GM19463 (cell line): ENCODE results near the gene TBC1D3B.
"Not testable (repeated sequence)": the region's sequence is repeated elsewhere in the genome, so short reads cannot be mapped to it uniquely, and the experiment has no call there.

Experiments used
- ATAC-seq: cut with Tn5 transposase; IDR thresholded peaks from one replicate; pipeline ENCODE4 v1.9.1; 2021; ENCODE audit warnings: mild to moderate bottlenecking, moderate library complexity; ENCODE audit not compliant: unreplicated experiment

TBC1D3B gene

GRCh38 chr17:36182176-36183000 lies 6.0 kb upstream of the TBC1D3B start:
- ATAC-seq, result no peak

- ATAC-seq, result not testable (repeated sequence)
Measured at GRCh38 chr17:36181446-36182175, 5.2 kb upstream of the TBC1D3B start.

- ATAC-seq, result not testable (repeated sequence)
Measured at GRCh38 chr17:36168836-36169235, 7.6 kb downstream of the TBC1D3B start.

GRCh38 chr17:36153895-36154610 lies 22.4 kb downstream of the TBC1D3B start:
- no peak for ATAC-seq

- ATAC-seq, result no peak
Measured at GRCh38 chr17:36152639-36153120, 23.8 kb downstream of the TBC1D3B start.

GRCh38 chr17:36151891-36152638 lies 24.4 kb downstream of the TBC1D3B start:
- no peak for ATAC-seq

GRCh38 chr17:36149296-36149820 lies 27.1 kb downstream of the TBC1D3B start:
- ATAC-seq, result peak; percentile 19

- ATAC-seq, result peak; percentile 74
Measured at GRCh38 chr17:36148559-36149295, 27.7 kb downstream of the TBC1D3B start.

- no peak for ATAC-seq
Measured at GRCh38 chr17:36147601-36148000, 28.8 kb downstream of the TBC1D3B start.

- ATAC-seq, result no peak
Measured at GRCh38 chr17:36144981-36145729, 31.3 kb downstream of the TBC1D3B start.

- no peak for ATAC-seq
Measured at GRCh38 chr17:36144014-36144413, 32.4 kb downstream of the TBC1D3B start.

GRCh38 chr17:36142806-36143205 lies 33.6 kb downstream of the TBC1D3B start:
- no peak for ATAC-seq

GRCh38 chr17:36142235-36142634 lies 34.2 kb downstream of the TBC1D3B start:
- no peak for ATAC-seq

GRCh38 chr17:36136439-36136838 lies 40.0 kb downstream of the TBC1D3B start:
- no peak for ATAC-seq

GRCh38 chr17:36136036-36136435 lies 40.4 kb downstream of the TBC1D3B start:
- no peak for ATAC-seq

GRCh38 chr17:36135465-36135864 lies 41.0 kb downstream of the TBC1D3B start:
- no peak for ATAC-seq

- no peak for ATAC-seq
Measured at GRCh38 chr17:36133602-36134236, 42.7 kb downstream of the TBC1D3B start.

- ATAC-seq, result no peak
Measured at GRCh38 chr17:36132421-36132831, 44.0 kb downstream of the TBC1D3B start.
